Measurements from ENCODE around the gene ETFA. TPM values are rescaled to one million over a fixed set of nuclear protein-coding genes. Genes with fewer than 3 reads are reported as not detected.

ETFA gene
- total RNA-seq, 2 donors from 2014 or later: 68.6 to 82.8 TPM

GRCh38 chr15:76206325-76206976, 104.8 kb downstream of the ETFA start:
- H3K27ac ChIP-seq: no peak overlapping the region
- H3K4me1 ChIP-seq (replicated peaks): no peaks in the 10 kb centered on the region
- intact Hi-C loops (cut with DNase I): no loop called here
- 5% methylated on average over 4 of the region's 4 CpGs for WGBS
- H3K36me3 ChIP-seq: no peaks in the 10 kb centered on the region
- DNase-seq (ENCODE audit: low spot score): peak; percentile 86
- no peak overlapping the region for H3K4me3 ChIP-seq
- TF ChIP-seq POLR2A (IDR thresholded peaks at IDR 0.05) (no peak), POLR2AphosphoS5 (IDR thresholded peaks at IDR 0.05) (peak; percentile 28)
- H3K9me3 ChIP-seq: no peaks in the 10 kb centered on the region
- no peaks in the 10 kb centered on the region for H3K27me3 ChIP-seq (replicated peaks; ENCODE audit: insufficient read depth)

- intact Hi-C loops (cut with DNase I): no loop called here
- no peaks in the 10 kb centered on the region for H3K27me3 ChIP-seq (replicated peaks; ENCODE audit: insufficient read depth)
- H3K4me1 ChIP-seq (replicated peaks): no peaks in the 10 kb centered on the region
- H3K4me3 ChIP-seq: no peak overlapping the region
- 93% methylated on average over 11 of the region's 11 CpGs for WGBS
- no peak overlapping the region for H3K27ac ChIP-seq
- DNase-seq (ENCODE audit: low spot score): no peak
- H3K36me3 ChIP-seq: no peaks in the 10 kb centered on the region
- no peak for TF ChIP-seq POLR2A (IDR thresholded peaks at IDR 0.05)
- no peak for TF ChIP-seq CTCF (IDR thresholded peaks at IDR 0.05)
- no peak for TF ChIP-seq POLR2AphosphoS5 (IDR thresholded peaks at IDR 0.05)
- no peaks in the 10 kb centered on the region for H3K9me3 ChIP-seq
Measured at GRCh38 chr15:76204916-76205460, 106.3 kb downstream of the ETFA start.

- Histone ChIP-seq H3K27me3 (replicated peaks; ENCODE audit: insufficient read depth) (no peaks in the 10 kb centered on the region), H3K4me1 (replicated peaks) (no peaks in the 10 kb centered on the region), H3K4me3 (no peak overlapping the region), H3K27ac (no peak overlapping the region), H3K36me3 (no peaks in the 10 kb centered on the region), H3K9me3 (no peaks in the 10 kb centered on the region)
- 89% methylated on average over 17 of the region's 18 CpGs for WGBS
- DNase-seq (ENCODE audit: low spot score): no peak
- intact Hi-C loops (cut with DNase I): no loop called here
- TF ChIP-seq POLR2AphosphoS5 (IDR thresholded peaks at IDR 0.05): no peak
- no peak for TF ChIP-seq CTCF (IDR thresholded peaks at IDR 0.05)
- TF ChIP-seq POLR2A (IDR thresholded peaks at IDR 0.05): no peak
Measured at GRCh38 chr15:76204109-76204845, 107.0 kb downstream of the ETFA start.

- Histone ChIP-seq H3K4me3 (no peak overlapping the region), H3K27ac (no peak overlapping the region), H3K4me1 (replicated peaks) (no peaks in the 10 kb centered on the region), H3K36me3 (no peaks in the 10 kb centered on the region), H3K27me3 (replicated peaks; ENCODE audit: insufficient read depth) (no peaks in the 10 kb centered on the region), H3K9me3 (no peaks in the 10 kb centered on the region)
- TF ChIP-seq POLR2A (IDR thresholded peaks at IDR 0.05): no peak
- no peak for TF ChIP-seq CTCF (IDR thresholded peaks at IDR 0.05)
- 94% methylated on average over 23 of the region's 23 CpGs for WGBS
- intact Hi-C loops (cut with DNase I): no loop called here
- DNase-seq (ENCODE audit: low spot score): no peak
Measured at GRCh38 chr15:76203346-76204108, 107.7 kb downstream of the ETFA start.

All from prostate gland (tissue), 2 donors.